CD14-positive monocyte (primary cell): ENCODE results near the gene ARHGAP32. TPM values are rescaled to one million over a fixed set of nuclear protein-coding genes. Genes with fewer than 3 reads are reported as not detected.
"Not testable (repeated sequence)": the region's sequence is repeated elsewhere in the genome, so short reads cannot be mapped to it uniquely, and the experiment has no call there.

Experiments used
- DNase-seq, 3 donors: peaks; one replicate each; pipeline ENCODE4 v3.0.0-alpha.2; 2011 to 2022
- H2AFZ ChIP-seq: 2 replicates; pipeline ENCODE4 v1.6.0; 2012; ENCODE audit warnings: mild to moderate bottlenecking, low read depth, low read length, inconsistent platforms; ENCODE audit not compliant: insufficient read depth, poor library complexity, severe bottlenecking
- H3K27ac ChIP-seq, 2 donors: 1 replicate in 1 of 2; 2 replicates in 1 of 2; pipeline ENCODE4 v1.5.1; 2012 to 2013; ENCODE audit warnings: low read length in 2 of 2, control low read depth in 1 of 2, inconsistent platforms in 1 of 2, low read depth in 1 of 2, mild to moderate bottlenecking in 1 of 2
- H3K27me3 ChIP-seq, 2 donors: one replicate each; pipeline versions ENCODE4 v1.6.0 to v1.6.1; 2011 to 2013; ENCODE audit warnings: low read length in 2 of 2; ENCODE audit not compliant: control insufficient read depth in 2 of 2, insufficient read depth in 2 of 2
- H3K36me3 ChIP-seq, 2 donors: replicated peaks in 1 of 2; 1 replicate in 1 of 2; 2 replicates in 1 of 2; pipeline versions ENCODE4 v1.5.1 to v1.6.1; 2012 to 2013; ENCODE audit warnings: low read length in 2 of 2, control low read depth in 1 of 2, inconsistent platforms in 1 of 2, mild to moderate bottlenecking in 1 of 2; ENCODE audit not compliant: insufficient read depth in 2 of 2, control insufficient read depth in 1 of 2
- H3K4me1 ChIP-seq, 2 donors: 1 replicate in 1 of 2; 2 replicates in 1 of 2; pipeline versions ENCODE4 v1.5.1 to v1.6.1; 2012 to 2013; ENCODE audit warnings: low read length in 2 of 2, control low read depth in 1 of 2, inconsistent platforms in 1 of 2, mild to moderate bottlenecking in 1 of 2, moderate library complexity in 1 of 2; ENCODE audit not compliant: insufficient read depth in 2 of 2, control insufficient read depth in 1 of 2
- H3K4me2 ChIP-seq: replicated peaks from 2 replicates; pipeline ENCODE3; 2012; ENCODE audit warnings: low read length, moderate library complexity, mild to moderate bottlenecking; ENCODE audit not compliant: poor library complexity, severe bottlenecking; ENCODE audit errors: extremely low read depth
- H3K4me3 ChIP-seq, 3 experiments: fragments of 200-600 bp in 1 of 3; sonication (generic) in 1 of 3; replicated peaks in 1 of 3; 1 replicate in 2 of 3; 2 replicates in 1 of 3; pipeline ENCODE4 v1.5.1; 2011 to 2013; ENCODE audit warnings: low read length in 3 of 3, mild to moderate bottlenecking in 3 of 3, control low read depth in 2 of 3, low read depth in 2 of 3, inconsistent platforms in 1 of 3, moderate library complexity in 1 of 3
- H3K79me2 ChIP-seq: 2 replicates; pipeline ENCODE4 v1.6.0; 2012; ENCODE audit warnings: mild to moderate bottlenecking, control low read depth, inconsistent platforms, low read length, moderate library complexity; ENCODE audit not compliant: insufficient read depth
- H3K9ac ChIP-seq: 2 replicates; pipeline ENCODE4 v1.6.0; 2017; ENCODE audit warnings: low read length, mild to moderate bottlenecking; ENCODE audit not compliant: insufficient read depth, poor library complexity, severe bottlenecking
- H3K9me3 ChIP-seq, 2 donors: replicated peaks in 1 of 2; 1 replicate in 1 of 2; 2 replicates in 1 of 2; pipeline versions ENCODE4 v1.5.1 to v1.6.1; 2012 to 2013; ENCODE audit warnings: low read length in 2 of 2, control low read depth in 1 of 2; ENCODE audit not compliant: control insufficient read depth in 1 of 2, insufficient read depth in 1 of 2
- H4K20me1 ChIP-seq: 2 replicates; pipeline ENCODE4 v1.6.0; 2012; ENCODE audit warnings: mild to moderate bottlenecking, low read length, control low read depth, moderate library complexity; ENCODE audit not compliant: insufficient read depth
- H3K27ac Mint-ChIP-seq, 7 donors: one replicate each; pipeline ENCODE4 v1.8.0; 2020; ENCODE audit warnings: mild to moderate bottlenecking in 7 of 7, mixed read lengths in 7 of 7, moderate library complexity in 6 of 7, inconsistent platforms in 2 of 7
- H3K27me3 Mint-ChIP-seq, 3 donors: one replicate each; pipeline ENCODE4 v1.8.0; 2021 to 2022; ENCODE audit warnings: low read depth in 3 of 3, mild to moderate bottlenecking in 3 of 3, mixed read lengths in 3 of 3, moderate library complexity in 3 of 3, inconsistent platforms in 1 of 3
- H3K36me3 Mint-ChIP-seq, 2 donors: one replicate each; pipeline ENCODE4 v1.8.0; 2020; ENCODE audit warnings: mixed read lengths in 2 of 2, inconsistent platforms in 1 of 2, mild to moderate bottlenecking in 1 of 2
- H3K4me1 Mint-ChIP-seq: one replicate; pipeline ENCODE4 v1.8.0; 2020; ENCODE audit warnings: mild to moderate bottlenecking, mixed read lengths
- H3K4me3 Mint-ChIP-seq, 2 donors: one replicate each; pipeline ENCODE4 v1.8.0; 2020; ENCODE audit warnings: mild to moderate bottlenecking in 2 of 2, mixed read lengths in 2 of 2, moderate library complexity in 1 of 2
- H3K9me3 Mint-ChIP-seq, 7 donors: one replicate each; pipeline ENCODE4 v1.8.0; 2020 to 2022; ENCODE audit warnings: mixed read lengths in 7 of 7, mild to moderate bottlenecking in 6 of 7, moderate library complexity in 6 of 7, inconsistent platforms in 2 of 7
- WGBS: methylation state at CpG from one replicate; pipeline ENCODE4 v1.1.5; 2013; ENCODE audit warnings: missing lambda C conversion rate; ENCODE audit not compliant: insufficient coverage; 5-methylcytosine and 5-hydroxymethylcytosine counted together
- intact Hi-C, 2 donors: fragments of 100-400 bp; cut with micrococcal nuclease; formaldehyde crosslinking; loops; one replicate each; pipeline versions ENCODE4 v1.15.0 to v1.15.1; 2023
- polyA plus RNA-seq, 3 donors: library from polyadenylated mRNA; depleted of rRNA in 1 of 3; unstranded in 2 of 3; stranded (reverse) in 1 of 3; fragments of 300-500 nt in 2 of 3; fragments of >200 nt in 1 of 3; fragmentation: Illumina TruSeq in 2 of 3; gene quantifications; 1 replicate in 2 of 3; 2 replicates in 1 of 3; pipeline ENCODE4 v1.2.3, GENCODE V29; 2012 to 2021
- TF ChIP-seq, protein P1 (sequence below): fragments of 200-600 bp; IDR thresholded peaks from one replicate; pipeline ENCODE4 v1.8.0; 2022; ENCODE audit warnings: antibody characterized with exemption, mild to moderate bottlenecking

ARHGAP32 gene
- polyA plus RNA-seq, 3 donors = 0.13 to 3.4 (median 0.72) TPM

- intact Hi-C loops = no loop called here
- H3K27ac Mint-ChIP-seq = no peak overlapping the region
- 100% methylated on average over 2 of the region's 8 CpGs for WGBS
These were observed 50.2 kb downstream of the ARHGAP32 start for GRCh38 chr11:129141748-129142523.

DNA sequence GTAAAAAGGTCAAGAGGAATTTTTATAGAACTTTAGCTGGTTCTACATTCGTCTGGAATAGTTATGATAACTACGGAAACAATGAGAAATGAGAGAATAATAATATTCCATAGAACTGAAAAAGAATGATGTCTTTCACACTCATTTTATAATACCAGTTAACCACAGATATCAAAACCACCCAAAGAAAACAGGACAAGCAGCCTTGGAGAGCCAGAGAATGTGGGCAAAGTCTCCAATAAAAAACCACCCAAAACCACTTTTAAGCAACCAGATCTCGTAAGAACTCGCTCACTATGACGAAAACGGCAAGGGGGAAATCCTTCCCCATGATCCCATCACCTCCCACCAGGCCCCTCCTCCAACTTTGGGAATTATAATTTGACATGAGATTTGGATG lies 60.8 kb downstream of the ARHGAP32 start:
- TF ChIP-seq, protein P1, sequence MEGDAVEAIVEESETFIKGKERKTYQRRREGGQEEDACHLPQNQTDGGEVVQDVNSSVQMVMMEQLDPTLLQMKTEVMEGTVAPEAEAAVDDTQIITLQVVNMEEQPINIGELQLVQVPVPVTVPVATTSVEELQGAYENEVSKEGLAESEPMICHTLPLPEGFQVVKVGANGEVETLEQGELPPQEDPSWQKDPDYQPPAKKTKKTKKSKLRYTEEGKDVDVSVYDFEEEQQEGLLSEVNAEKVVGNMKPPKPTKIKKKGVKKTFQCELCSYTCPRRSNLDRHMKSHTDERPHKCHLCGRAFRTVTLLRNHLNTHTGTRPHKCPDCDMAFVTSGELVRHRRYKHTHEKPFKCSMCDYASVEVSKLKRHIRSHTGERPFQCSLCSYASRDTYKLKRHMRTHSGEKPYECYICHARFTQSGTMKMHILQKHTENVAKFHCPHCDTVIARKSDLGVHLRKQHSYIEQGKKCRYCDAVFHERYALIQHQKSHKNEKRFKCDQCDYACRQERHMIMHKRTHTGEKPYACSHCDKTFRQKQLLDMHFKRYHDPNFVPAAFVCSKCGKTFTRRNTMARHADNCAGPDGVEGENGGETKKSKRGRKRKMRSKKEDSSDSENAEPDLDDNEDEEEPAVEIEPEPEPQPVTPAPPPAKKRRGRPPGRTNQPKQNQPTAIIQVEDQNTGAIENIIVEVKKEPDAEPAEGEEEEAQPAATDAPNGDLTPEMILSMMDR = no peak
- Histone ChIP-seq H3K9ac (no peak overlapping the region), H3K27ac (no peak overlapping the region), H2AFZ (no peak overlapping the region), H3K4me1 (no peaks in the 10 kb centered on the region), H3K9me3 (peaks cover 0 to 16% of the 10 kb centered on the region in 2 donors), H3K36me3 (no peaks in the 10 kb centered on the region), H4K20me1 (no peaks in the 10 kb centered on the region), H3K4me2 (no peak overlapping the region), H3K4me3 (no peak overlapping the region), H3K79me2 (no peaks in the 10 kb centered on the region), H3K27me3 (no peaks in the 10 kb centered on the region)
- intact Hi-C loops = no loop called here
- H3K4me3 Mint-ChIP-seq = no peak overlapping the region
- no peak overlapping the region for H3K27ac Mint-ChIP-seq
- peaks cover 0 to 2% (median 0%) of the 10 kb centered on the region in 3 donors for H3K27me3 Mint-ChIP-seq
- no peak for DNase-seq
- no peaks in the 10 kb centered on the region for H3K36me3 Mint-ChIP-seq
- 83% methylated on average over 1 of the region's 6 CpGs for WGBS
- H3K4me1 Mint-ChIP-seq = no peaks in the 10 kb centered on the region
- peaks cover 9 to 23% (median 15%) of the 10 kb centered on the region in 7 donors for H3K9me3 Mint-ChIP-seq

More at GRCh38 chr11:129141748-129142523, 50.2 kb downstream of the ARHGAP32 start:
- H3K79me2 ChIP-seq = no peaks in the 10 kb centered on the region
- no peak overlapping the region for H3K27ac ChIP-seq
- no peak overlapping the region for H3K9ac ChIP-seq
- no peak overlapping the region for H3K4me3 ChIP-seq
- H3K9me3 ChIP-seq = peaks cover 0 to 8% of the 10 kb centered on the region in 2 donors
- no peak overlapping the region for H2AFZ ChIP-seq
- no peaks in the 10 kb centered on the region for H3K27me3 Mint-ChIP-seq
- no peaks in the 10 kb centered on the region for H3K4me1 ChIP-seq
- H3K27me3 ChIP-seq = no peaks in the 10 kb centered on the region
- TF ChIP-seq, protein P1 = no peak
- H3K36me3 Mint-ChIP-seq = peaks cover 2 to 3% of the 10 kb centered on the region in 2 donors
- no peak overlapping the region for H3K4me2 ChIP-seq
- H3K9me3 Mint-ChIP-seq = peaks cover 2 to 9% (median 4%) of the 10 kb centered on the region in 7 donors
- no peaks in the 10 kb centered on the region for H3K36me3 ChIP-seq
- H3K4me3 Mint-ChIP-seq = no peak overlapping the region
- H3K4me1 Mint-ChIP-seq = peaks cover 2% of the 10 kb centered on the region
- DNase-seq = no peak
- no peaks in the 10 kb centered on the region for H4K20me1 ChIP-seq

DNA sequence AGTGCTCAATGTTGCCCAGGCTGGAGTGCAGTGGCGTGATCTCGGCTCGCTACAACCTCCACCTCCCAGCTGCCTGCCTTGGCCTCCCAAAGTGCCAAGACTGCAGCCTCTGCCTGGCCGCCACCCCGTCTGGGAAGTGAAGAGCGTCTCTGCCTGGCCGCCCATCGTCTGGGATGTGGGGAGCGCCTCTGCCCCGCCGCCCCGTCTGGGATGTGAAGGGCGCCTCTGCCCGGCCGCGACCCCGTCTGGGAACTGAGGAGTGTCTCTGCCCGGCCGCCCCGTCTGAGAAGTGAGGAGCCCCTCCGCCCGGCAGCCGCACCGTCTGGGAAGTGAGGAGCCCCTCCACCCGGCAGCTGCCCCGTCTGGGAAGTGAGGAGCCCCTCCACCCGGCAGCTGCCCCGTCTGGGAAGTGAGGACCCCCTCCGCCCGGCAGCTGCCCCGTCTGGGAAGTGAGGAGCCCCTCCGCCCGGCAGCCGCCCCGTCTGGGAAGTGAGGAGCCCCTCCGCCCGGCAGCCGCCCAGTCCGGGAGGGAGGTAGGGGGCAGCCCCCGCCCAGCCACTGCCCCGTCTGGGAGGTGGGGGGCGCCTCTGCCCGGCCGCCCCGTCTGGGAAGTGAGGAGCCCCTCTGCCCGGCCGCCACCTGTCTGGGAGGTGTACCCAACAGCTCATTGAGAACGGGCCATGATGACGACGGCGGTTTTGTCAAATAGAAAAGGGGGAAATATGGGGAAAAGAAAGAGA lies 63.1 kb downstream of the ARHGAP32 start:
- intact Hi-C loops, DNase-seq, H3K4me3 Mint-ChIP-seq, H3K79me2 ChIP-seq, H3K27ac Mint-ChIP-seq, H3K4me3 ChIP-seq, H3K4me1 ChIP-seq, H4K20me1 ChIP-seq, H3K4me2 ChIP-seq, H2AFZ ChIP-seq, H3K9ac ChIP-seq, H3K27me3 ChIP-seq, H3K36me3 Mint-ChIP-seq, H3K27ac ChIP-seq, H3K4me1 Mint-ChIP-seq, H3K36me3 ChIP-seq, H3K27me3 Mint-ChIP-seq: not testable (repeated sequence)
- H3K9me3 Mint-ChIP-seq = peaks cover 7 to 16% (median 9%) of the 10 kb centered on the region in 7 donors
- WGBS = 97% methylated on average over 33 of the region's 51 CpGs
- peaks cover 0 to 12% of the 10 kb centered on the region in 2 donors for H3K9me3 ChIP-seq
